ENCODE data around the gene PTPRT. TPM values are rescaled to one million over a fixed set of nuclear protein-coding genes. Genes with fewer than 3 reads are reported as not detected.

Gene PTPRT
- total RNA-seq, 1 experiment from 2014 or later, result not detected

DNA sequence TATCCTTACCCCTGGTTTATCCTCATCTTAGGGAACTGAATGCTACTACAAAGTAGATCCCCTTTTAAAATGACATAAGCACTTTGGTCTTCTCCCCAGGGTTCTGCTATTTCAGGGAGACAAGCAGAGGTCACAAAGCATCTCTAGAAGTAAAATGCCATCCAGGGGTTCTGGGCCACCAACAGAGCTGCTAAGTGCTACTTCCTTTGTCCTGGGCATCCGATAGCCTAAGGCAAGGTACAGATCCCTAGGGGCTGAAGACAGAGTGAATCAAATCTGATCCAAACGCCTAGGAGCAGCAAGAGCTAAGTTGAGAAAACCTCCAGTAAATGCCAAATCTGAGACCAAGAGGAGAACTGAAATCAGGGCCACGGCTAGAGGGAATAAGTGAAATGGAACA, 161.2 kb downstream of the PTPRT start:
- no peak for DNase-seq (ENCODE audit: low read depth)

- no peak for DNase-seq (ENCODE audit: low read depth)
Measured at GRCh38 chr20:43023836-43024235, 165.9 kb downstream of the PTPRT start.

- DNase-seq (ENCODE audit: low read depth), result no peak
Measured at GRCh38 chr20:43022568-43022967, 167.1 kb downstream of the PTPRT start.

GRCh38 chr20:43022081-43022480, 167.6 kb downstream of the PTPRT start:
- no peak for DNase-seq (ENCODE audit: low read depth)

DNA sequence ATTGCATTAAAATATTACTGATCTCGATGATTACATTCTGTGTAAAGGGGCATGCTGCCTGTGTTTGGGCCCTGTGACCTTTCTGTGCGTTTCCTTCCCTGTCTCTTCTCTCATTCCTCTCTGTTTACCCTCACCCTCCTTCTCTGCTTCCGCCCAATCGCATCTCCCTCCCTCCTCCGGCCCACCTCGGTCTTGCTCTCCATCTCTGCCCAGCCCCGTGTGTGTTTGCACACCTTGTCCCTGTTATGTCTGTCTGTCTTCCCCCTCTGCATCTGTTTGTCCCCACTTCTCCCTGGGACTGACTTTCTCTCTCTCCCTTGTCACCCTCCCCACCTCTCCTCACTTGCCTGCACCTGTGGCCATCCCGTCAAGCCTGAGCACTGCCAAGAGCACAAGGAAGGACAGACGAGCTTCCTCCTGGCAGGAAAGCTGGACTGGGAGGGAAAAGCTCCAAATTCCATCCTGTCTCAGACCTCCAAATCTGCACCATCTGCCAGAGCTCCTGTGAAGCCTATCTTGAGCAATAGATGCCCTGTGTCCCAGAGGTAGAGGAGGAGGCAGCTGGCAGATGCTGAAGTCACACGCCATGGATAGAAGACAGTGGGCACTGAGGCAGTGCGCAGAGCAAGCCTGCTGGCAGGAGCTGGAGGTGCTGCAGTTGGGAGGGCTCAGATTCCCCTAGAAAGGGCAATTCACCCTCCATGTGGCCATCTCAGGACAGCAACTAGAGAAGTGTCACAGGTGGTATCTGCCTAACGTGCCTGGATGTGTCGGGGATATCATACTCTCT, 172.3 kb downstream of the PTPRT start:
- DNase-seq (ENCODE audit: low read depth), result no peak

- DNase-seq (ENCODE audit: low read depth), result no peak
Measured at GRCh38 chr20:43016257-43016656, 173.4 kb downstream of the PTPRT start.

GRCh38 chr20:43015566-43015965, 174.1 kb downstream of the PTPRT start:
- no peak for DNase-seq (ENCODE audit: low read depth)

DNA sequence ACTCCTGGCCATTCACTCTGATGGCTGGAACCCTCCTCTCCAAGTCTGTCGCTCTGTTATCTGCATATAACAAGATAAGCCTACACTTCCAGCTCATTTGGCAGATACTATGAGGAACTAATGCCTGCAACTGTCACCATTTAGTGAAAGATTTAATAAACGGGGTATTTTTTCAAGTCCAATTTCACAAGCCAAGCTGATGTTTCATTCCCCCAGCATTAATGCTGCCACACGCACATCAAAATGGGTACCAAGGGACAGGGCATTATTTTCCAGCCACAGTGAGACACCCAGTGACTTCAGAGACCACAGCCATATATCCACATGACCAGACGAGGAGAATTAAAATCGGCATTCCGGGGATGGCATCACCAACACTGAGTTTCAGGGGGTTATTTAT, 175.5 kb downstream of the PTPRT start:
- no peak for DNase-seq (ENCODE audit: low read depth)

GRCh38 chr20:43011491-43011890, 178.2 kb downstream of the PTPRT start:
- DNase-seq (ENCODE audit: low read depth), result no peak

DNA sequence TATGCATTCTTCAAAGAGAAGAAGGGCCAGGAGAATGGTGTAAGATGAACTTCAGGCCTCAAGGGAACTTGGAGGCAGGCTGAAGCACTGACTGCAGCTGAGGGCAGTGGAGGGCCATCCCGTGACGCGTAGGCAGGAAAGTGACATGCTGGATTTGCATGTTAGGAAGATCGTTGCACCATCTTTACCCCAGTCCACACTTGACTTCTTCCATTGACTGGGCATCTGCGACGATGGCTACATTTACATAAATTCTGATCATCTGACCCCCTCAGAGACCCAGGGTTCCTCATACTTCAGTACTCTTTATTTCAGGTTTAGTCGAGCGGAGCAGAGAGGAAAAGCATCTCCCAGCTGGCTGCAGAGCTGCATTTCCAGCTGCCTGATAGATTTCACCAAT, 180.2 kb downstream of the PTPRT start:
- DNase-seq (ENCODE audit: low read depth), result no peak

GRCh38 chr20:43007525-43007924, 182.2 kb downstream of the PTPRT start:
- no peak for DNase-seq (ENCODE audit: low read depth)

DNA sequence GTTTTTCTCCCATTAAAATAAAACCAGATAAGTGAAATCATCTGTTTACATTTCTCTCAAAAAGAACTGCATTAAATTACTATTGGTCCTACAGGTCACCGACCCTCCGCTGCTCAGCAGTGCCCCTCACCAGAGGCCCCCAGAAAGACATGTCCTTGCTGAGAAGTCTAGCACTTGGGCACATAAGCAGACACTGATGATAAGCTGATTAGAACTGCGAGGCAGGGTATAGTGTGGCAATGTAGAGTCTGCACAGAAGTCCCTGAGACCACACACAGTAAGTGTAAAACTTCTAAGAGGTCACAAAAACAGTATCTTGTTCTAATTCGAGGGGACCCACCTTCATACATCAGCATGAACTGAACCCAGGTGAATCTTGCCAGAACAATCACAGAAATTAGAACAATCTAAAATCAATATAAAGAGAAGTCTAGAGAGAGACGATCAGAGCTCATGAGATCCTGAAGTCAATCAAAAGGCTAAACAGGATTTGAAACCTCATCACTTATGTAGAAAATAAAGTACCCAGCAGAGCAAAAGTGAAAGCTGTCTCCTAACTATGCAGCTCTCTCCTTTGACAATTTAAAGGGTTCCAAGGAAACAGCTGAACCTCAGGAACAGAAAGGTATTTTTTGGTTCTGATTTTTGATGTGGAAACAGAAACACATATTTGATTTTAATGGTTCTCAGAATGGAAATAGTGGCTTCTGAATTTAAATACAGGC, 182.9 kb downstream of the PTPRT start:
- DNase-seq (ENCODE audit: low read depth), result no peak

- DNase-seq (ENCODE audit: low read depth), result no peak
Measured at GRCh38 chr20:43003318-43003944, 186.3 kb downstream of the PTPRT start.

DNA sequence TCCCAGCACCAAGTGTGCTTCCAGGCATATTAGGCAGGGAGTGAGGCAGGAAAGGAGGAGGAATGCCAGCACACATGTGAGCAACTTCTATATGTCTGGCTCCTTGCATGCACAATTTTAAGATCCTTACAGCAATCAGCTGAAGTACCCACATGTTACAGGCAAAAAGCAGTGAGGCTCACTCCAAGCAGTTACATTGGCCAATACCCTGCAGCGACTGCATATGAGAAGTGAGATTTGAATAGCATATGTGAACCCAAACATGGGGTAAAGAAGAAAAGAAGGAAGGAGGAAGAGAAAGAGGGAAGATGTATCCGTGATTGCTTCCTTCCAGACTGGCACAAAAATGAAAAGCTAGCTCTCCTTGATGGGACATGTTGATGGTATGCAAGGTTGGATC, 193.6 kb downstream of the PTPRT start:
- DNase-seq (ENCODE audit: low read depth), result no peak

GRCh38 chr20:42988319-42988718, 201.4 kb downstream of the PTPRT start:
- DNase-seq (ENCODE audit: low read depth), result no peak

- DNase-seq (ENCODE audit: low read depth), result no peak
Measured at GRCh38 chr20:42987376-42988114, 202.2 kb downstream of the PTPRT start.

GRCh38 chr20:42986143-42986773, 203.4 kb downstream of the PTPRT start:
- DNase-seq (ENCODE audit: low read depth), result no peak

DNA sequence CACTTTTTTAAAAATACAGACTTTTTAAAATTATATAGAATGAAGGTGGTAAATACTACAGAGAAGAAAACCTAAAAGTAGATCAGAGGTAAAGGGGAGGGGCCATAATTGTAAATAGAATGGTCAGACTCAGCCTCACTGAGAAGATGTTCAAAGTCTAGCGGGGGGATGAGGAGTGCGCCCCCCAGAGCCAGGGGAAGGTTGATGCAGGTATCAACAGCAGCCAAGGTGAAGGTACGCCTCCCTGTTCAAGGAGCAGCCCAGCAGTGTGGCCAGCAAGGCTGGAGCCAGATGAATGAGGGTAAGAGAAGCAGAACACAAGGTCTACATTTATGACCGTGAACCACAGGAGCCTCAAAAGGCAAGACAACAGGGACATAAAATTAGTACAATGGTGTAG, 204.1 kb downstream of the PTPRT start:
- DNase-seq (ENCODE audit: low read depth), result no peak

DNA sequence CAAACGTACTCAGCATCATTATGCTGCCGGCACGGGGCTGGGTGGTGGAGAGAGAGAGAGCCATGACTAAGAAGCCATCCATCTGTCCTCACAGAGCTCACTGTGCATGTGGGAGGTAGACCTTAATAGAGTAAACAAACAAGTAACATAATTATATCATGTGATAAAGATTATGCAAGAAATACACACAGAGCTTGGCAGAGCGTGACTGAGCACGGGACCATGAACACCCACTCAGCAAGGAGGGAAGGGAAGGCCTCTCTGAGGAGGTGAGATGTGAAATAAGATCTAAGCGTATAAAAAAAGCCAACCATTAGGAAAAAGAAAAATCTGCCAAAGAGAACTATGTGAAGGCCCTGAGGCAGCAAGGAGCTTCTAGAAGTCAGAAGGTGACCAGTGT, 207.5 kb downstream of the PTPRT start:
- no peak for DNase-seq (ENCODE audit: low read depth)

GRCh38 chr20:42981253-42981652, 208.5 kb downstream of the PTPRT start:
- no peak for DNase-seq (ENCODE audit: low read depth)

DNA sequence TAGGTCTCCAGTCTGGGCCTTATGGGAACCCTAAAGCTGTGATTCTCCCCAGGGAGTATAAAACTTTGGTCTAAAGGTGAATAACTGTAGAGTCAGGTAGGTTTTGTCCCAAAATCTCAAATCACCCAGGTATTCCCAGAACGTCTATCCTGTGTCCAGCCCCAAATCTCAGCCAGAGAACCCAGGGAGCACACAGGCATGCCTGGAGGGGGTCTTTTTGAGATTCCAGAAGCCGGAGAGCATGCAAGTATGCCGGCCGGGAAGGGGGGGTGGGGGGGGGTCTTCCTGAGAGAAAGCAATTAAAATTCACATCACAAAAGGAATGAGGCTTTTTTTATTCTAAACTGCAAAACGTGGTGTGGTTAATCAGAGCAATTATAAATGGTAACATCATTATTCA, 210.0 kb downstream of the PTPRT start:
- DNase-seq (ENCODE audit: low read depth), result no peak

Data from LHCN-M2 (cell line).